Kidney tubule cell (primary cell): ENCODE data around the gene FAM118A.
"Not testable (repeated sequence)": the region's sequence is repeated elsewhere in the genome, so short reads cannot be mapped to it uniquely, and the experiment has no call there.

ENCODE experiments used
- DNase-seq: peaks from one replicate; pipeline ENCODE4 v3.0.0-alpha.2; 2018; ENCODE audit warnings: low spot score

FAM118A gene

GRCh38 chr22:45310331-45310976 is 720 bp downstream of the FAM118A start:
- no peak for DNase-seq

- no peak for DNase-seq
These were observed 1.3 kb downstream of the FAM118A start for GRCh38 chr22:45310977-45311531.

DNA sequence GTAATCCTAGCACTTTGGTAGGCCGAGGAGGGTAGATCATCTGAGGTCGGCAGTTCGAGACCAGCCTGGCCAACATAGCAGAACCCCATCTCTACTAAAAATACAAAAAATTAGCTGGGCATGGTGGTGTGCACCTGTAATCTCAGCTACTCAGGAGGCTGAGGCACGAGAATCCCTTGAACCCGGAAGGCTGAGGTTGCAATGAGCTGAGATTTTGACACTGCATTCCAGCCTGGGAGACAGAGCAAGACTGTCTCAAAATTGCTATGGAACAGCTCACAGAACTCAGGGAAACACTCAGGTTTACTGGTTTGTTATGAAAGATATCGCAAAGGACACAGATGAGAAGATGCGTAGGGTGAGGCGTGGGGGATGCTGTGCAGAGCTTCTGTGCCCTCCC is 2.7 kb downstream of the FAM118A start:
- no peak for DNase-seq

DNA sequence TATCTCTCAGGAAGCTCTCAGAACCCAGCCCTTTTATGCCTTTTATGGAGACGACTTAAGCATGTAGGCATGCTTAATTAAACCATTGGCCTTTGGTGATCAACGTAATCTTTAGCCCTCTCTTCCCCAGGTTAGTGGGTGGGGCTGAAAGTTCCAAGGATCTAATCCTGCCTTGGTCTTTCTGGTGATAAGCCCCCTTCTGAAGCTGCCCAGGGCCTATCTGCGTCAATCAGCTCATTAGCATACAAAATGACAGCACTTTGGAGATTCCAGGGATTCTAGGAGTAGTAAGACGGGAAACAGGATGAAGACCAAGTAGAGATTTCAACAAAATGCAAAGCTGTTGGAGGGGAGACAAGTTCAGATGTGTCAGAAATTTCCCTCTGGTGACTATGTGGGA is 3.1 kb downstream of the FAM118A start:
- no peak for DNase-seq

DNA sequence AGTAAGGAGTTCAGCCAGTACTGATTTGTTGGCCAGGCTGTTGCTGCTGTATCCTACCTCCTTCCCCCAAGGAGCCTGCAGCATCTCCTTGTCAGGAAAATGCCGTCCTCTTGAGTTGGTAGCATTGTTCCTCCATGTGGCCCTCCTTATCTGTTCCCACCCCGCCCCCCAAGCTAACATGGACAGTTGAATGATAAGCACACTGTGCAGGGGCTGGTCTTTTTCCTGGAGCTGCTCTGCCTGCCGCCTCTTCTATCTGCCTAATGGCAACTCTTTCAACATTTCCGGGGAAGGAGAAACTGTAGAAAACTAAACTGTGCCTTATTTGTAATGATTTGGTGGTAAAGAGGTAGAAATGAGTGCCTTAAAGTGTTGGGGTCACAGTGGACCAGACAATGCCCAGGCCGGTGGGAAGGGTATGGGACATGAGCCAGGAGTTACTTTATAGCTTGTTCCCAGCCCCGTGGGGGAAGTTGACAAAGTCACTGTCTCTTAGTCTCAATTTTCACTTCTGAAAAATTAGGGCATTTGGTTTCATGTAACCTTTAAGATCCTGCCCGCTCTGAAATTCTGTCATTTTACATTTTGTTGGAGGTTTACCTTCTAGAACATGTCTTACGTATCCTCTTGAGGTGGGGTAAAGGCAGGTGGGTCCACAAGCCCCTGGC is 4.5 kb downstream of the FAM118A start:
- no peak for DNase-seq

DNA sequence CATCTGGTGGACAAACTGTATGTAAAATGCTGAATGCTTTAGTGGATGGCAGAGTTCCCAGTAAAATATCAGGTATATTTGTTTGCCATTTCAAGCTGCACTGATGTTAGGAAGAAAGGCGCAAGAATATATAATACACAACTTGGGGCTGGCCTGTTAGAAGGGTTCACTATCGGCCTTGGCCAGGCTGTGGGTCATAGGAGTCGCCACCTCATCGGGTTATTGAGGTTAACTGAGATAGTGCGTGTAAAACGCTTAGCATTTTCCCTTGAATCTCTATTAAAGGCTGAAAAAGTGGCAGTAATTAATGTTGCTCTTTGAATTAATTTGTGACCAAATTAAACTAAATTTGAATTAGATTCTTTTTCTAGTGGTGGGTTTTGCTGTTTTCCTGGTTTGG is 5.1 kb downstream of the FAM118A start:
- no peak for DNase-seq

DNA sequence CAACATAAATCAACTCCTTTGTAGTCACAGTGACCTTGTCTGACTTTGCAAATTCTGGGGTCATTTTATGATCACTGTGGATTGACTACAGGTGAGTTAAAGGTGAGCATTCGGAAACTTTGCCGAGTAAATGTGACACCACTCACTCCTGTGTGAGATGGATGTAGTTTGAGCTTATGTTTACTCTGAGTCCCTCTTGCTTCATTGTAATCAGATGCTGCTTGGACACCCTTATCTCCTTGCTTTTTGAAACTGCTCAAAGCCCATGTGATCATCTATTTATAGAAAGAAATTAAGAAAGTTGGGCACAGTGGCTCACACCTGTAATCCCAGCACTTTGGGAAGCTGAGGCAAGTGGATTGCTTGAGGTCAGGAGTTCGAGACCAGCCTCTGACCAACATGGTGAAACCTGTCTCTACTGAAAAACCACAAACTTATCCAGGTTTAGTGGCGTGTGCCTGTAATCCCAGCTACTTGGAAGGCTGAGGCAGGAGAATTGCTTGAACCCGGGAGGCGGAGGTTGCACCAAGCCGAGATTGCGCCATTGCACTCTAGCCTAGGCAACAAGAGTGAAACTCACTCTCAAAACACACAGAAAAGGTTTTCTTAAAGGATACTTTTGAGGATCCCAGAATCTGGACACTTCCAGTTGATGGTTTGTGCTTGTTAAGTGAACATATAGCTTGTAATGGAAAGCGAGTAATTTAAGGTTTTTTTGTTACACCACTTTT is 7.2 kb downstream of the FAM118A start:
- DNase-seq = no peak

DNA sequence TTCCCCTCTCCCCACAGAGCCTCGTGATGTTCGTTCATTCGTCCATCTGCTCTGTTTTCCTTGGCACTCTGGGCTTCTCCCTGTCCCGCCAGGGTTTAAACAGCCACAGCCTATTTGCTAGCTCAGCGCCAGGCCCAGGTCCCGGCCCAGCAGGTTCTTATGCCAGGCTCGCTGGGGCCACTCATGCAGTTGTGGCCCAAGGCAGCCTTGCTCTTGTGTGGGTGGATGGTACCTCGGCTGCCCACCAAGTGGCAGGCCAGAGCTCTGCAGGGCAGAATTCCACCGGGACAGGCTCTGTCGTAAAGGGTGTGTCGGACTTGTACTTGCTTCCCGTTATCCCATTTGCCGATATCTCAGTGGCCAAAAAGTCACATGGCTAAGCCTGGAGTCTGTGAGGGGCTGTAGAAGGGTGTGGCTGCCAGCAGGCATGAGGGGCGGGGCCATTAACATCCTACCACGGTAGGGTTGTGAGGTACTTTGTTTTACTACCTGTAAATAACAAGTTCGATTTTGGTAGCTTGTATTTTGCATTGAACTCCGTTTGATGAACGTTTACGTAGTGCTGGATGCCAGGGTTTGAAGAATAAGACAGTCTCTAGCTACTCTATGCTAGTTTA is 7.9 kb downstream of the FAM118A start:
- peak; percentile 39 for DNase-seq

DNA sequence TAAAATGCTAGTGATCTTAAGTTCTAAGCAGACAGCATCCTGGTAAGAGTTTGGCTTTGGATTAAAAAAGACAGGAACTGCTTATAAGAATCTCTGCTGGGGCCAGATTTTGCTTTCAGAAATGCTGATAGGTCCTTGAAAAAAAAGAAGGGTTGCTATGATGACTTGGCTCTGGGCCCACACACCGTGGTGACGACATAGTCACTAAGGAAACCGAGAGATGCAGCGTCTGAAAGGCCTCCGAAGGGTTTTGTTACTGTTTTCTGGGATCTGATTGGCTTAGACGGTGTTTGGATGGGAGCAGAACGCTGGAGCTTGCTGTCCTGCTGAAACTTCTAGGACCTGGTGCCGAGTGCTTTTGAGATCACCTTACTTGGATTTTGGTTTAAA is 8.4 kb downstream of the FAM118A start:
- DNase-seq = peak; percentile 54

DNA sequence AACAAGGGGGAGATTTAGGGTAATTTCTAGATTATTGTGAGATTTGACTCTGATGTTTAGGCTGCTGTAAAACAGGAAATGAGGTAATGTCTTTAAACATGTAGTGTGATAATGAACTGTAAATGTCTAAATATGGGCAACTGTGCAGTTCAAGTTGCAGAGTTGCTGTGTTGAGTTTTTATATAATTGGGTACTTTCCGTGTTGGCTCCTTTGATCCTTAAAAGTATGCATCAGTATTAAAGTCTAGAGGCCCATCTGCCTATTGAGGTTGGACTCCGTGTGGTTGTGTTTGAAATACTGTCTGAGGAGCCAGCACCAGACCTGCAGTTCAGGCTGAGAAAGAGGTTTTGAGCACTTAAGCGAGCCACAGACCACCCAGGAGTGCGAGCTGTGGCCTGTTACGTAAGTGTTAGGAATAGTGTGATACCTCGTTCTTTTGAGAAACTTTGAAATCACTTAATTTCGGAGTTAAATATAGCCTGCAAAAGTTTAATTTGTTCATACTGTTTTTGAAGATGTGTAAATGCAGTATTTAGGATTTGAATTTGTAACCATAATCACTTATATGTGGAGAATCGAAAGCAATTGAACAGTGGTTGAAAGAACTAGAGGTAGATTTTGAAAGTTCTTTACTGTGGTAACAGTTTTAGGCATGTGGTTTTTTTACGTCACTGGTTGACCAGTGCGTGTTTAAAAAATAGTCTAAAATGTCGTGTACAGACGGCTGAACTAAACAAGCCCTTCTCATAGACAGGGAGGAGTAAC is 9.0 kb downstream of the FAM118A start:
- DNase-seq = peak; percentile 4

DNA sequence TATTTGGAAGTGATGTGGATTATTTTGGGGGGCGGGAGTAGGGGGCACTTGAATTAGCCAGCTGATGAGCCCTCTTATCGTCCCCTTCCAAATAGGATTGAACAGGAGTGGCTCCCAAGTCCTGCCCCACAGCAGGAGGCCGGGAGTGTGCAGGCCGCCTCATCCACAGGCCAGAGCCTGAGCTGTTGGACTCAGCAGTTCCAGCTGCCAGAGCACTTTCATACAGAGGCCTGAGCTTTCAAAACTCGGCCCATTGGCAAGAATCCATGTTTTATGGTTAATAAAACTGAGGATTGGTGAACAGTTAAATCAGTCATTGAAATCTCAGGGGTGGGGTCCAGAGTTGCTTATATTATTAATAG is 9.6 kb downstream of the FAM118A start:
- no peak for DNase-seq

GRCh38 chr22:45320357-45320976 is 10.7 kb downstream of the FAM118A start:
- DNase-seq = no peak

DNA sequence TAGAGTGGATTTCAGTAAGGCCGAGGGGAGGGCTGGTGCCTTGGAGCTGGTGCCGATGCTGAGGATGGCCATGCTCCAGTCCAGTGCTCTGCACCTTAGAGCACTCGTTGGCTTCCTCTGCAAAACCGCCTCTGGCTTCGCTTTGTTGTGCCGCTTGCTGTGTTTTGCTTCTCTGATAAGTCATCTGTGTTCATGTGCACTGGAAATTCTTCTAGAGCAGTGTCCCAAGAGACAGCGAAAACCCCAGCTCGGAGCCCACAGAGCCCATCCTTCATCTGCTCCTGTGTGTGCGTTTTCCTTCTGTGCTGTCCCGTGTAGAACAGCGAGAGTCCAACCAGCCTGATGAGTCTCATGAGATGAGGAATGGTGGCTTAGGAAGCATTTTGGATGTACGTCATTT is 12.1 kb downstream of the FAM118A start:
- no peak for DNase-seq

DNA sequence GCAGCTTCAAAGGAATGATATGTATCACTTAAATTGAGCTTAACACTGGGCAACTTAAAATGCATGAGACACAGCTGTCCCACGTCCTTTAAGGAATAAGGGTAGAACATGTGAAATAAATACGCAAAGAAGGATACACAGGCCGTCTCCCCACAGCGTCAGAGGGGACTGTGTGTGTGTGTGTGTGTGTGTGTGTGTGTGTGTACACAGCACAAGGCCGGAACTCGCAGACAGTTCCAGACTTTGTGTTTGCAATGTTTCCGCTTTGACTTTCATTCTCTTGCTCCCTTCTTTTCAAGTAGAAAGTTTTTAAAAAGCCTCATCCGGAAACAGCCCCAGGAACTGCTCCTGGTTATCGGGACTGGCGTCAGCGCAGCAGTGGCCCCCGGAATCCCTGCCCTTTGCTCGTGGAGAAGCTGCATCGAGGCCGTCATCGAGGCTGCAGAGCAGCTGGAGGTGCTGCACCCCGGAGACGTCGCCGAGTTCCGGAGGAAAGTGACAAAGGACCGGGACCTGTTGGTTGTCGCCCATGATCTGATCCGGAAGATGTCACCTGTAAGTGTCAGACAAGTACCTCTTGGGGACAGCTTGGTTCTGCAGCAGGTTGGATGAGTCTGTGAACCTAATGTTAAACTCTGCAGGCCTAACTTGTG is 13.3 kb downstream of the FAM118A start:
- no peak for DNase-seq

DNA sequence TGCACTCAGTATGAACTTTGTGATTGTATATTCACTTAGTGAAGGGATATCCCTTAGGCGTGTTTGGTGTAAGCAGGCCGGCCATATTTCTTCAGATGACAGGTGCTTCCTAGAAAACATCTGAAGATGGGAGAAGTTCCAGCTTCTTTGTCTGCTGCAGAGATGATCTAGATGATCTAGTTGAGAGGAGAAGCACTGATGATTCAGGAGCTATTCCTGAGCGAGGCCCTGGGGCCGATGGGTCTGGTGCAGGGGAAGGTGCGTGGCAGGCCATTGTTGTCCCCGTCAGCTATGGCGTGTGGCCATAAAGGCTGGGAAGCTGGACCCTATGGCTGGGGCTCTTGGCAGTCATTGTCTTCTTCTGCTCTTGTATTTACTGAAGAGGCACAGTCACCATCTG is 14.0 kb downstream of the FAM118A start:
- no peak for DNase-seq

GRCh38 chr22:45324311-45324711 is 14.6 kb downstream of the FAM118A start:
- no peak for DNase-seq

DNA sequence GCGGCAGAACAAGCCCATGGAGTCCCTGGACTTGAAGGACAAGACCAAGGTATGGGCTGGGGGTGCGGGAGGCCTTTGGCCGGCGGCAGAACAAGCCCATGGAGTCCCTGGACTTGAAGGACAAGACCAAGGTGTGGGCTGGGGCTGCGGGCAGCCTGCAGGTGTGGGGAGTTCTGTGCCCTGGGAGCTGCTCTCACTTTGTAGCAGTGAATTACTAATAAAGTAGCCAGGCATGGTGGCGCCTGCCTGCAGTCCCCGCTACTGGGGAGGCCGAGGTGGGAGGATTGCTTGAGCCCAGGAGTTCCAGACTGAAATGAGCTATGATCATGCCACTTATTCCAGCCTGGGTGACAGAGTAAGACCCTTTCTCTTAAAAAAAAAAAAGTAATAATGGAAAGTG is 18.5 kb downstream of the FAM118A start:
- DNase-seq = not testable (repeated sequence)

DNA sequence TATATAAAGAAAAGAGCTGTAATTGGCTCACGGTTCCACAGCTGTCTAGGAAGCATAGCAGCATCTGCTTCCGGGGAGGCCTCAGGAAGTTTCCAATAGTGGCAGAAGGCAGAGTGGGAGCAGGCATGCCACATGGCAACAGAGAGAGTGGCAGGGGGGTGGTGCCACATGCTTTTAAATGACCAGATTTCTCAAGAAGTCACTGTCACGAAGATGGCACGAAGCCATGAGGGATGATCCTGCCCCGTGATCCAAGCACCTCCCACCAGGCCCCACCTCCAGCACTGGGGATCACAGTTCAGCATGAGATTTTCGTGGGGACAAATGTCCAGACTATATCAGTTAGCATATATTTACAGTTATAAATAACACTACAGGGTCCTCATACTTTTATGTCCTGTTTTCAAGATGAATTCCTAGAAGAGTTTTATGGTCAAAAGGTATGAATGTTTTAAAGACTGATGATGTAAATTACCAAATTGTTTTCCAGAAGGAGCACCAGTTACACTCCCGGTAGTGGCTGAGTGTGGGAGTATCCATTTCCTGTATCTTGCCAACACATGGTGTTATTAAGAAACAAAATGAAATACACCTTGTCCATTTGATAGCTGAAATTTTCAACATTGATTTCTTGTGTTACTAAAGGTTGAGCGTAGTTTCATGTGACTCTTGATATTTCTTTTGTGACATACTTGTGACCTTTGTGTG is 19.2 kb downstream of the FAM118A start:
- DNase-seq = no peak

GRCh38 chr22:45329530-45329936 is 19.8 kb downstream of the FAM118A start:
- no peak for DNase-seq

GRCh38 chr22:45330548-45330947 is 20.8 kb downstream of the FAM118A start:
- DNase-seq = no peak
